Naive thymus-derived CD8-positive, alpha-beta T cell (primary cell): ENCODE results near the gene ZNF804B. TPM values are rescaled to one million over a fixed set of nuclear protein-coding genes. Genes with fewer than 3 reads are reported as not detected.

Source experiments
- ATAC-seq, 2 donors: fragments of 150-1000 bp; cut with Tn5 transposase in 1 of 2; sonication (Bioruptor Pico), chemical (Tn5 transposase) in 1 of 2; 1 replicate in 1 of 2; 2 replicates in 1 of 2; pipeline ENCODE4 v1.10.0; 2021; ENCODE audit warnings: mild to moderate bottlenecking in 2 of 2, moderate library complexity in 2 of 2
- POLR2A ChIA-PET: fragments of 350-600 bp; sonication (Branson Sonifier 250); formaldehyde crosslinking; loops from one replicate; lab custom pipeline; 2021; ENCODE audit warnings: antibody characterized with exemption; lab: Charles Lee
- DNase-seq, 10 donors: peaks; one replicate each; pipeline versions ENCODE4 v3.0.0 to v3.0.0-alpha.2; 2020 to 2022
- H3K27ac Mint-ChIP-seq, 10 donors: one replicate each; pipeline ENCODE4 v1.8.0; 2020 to 2022; ENCODE audit warnings: mild to moderate bottlenecking in 10 of 10, mixed read lengths in 10 of 10, moderate library complexity in 4 of 10, inconsistent platforms in 1 of 10
- H3K27me3 Mint-ChIP-seq, 5 donors: one replicate each; pipeline ENCODE4 v1.8.0; 2021 to 2022; ENCODE audit warnings: mixed read lengths in 5 of 5
- H3K36me3 Mint-ChIP-seq, 3 donors: one replicate each; pipeline ENCODE4 v1.8.0; 2020 to 2022; ENCODE audit warnings: mixed read lengths in 3 of 3, mild to moderate bottlenecking in 2 of 3, inconsistent platforms in 1 of 3
- H3K4me1 Mint-ChIP-seq, 4 donors: one replicate each; pipeline ENCODE4 v1.8.0; 2021 to 2022; ENCODE audit warnings: mixed read lengths in 4 of 4
- H3K4me3 Mint-ChIP-seq, 10 donors: one replicate each; pipeline ENCODE4 v1.8.0; 2020 to 2022; ENCODE audit warnings: mild to moderate bottlenecking in 10 of 10, mixed read lengths in 10 of 10, moderate library complexity in 6 of 10, inconsistent platforms in 1 of 10
- H3K9me3 Mint-ChIP-seq, 9 donors: one replicate each; pipeline ENCODE4 v1.8.0; 2020 to 2022; ENCODE audit warnings: mixed read lengths in 9 of 9, mild to moderate bottlenecking in 3 of 9, inconsistent platforms in 1 of 9, moderate library complexity in 1 of 9
- polyA plus RNA-seq, 3 donors: library from polyadenylated mRNA; unstranded; fragments of 300-500 nt; fragmentation: Illumina TruSeq; gene quantifications; one replicate each; pipeline ENCODE4 v1.2.3, GENCODE V29; 2021
- total RNA-seq, 8 experiments: library from RNA in 2 of 8; stranded (reverse) in 2 of 8; gene quantifications; one replicate each; pipeline ENCODE4 v1.2.3 and lab custom pipeline; 2021 to 2026

The ZNF804B gene
- total RNA-seq = not detected
- polyA plus RNA-seq = not detected
- 0 reads per million in 6 experiments for total RNA-seq (lab: John Stamatoyannopoulos, UW)

- Mint-ChIP-seq H3K36me3 (no peaks in the 10 kb centered on the region), H3K4me3 (peak within 1 kb of the TSS in 8 of 10 donors; percentile 1 to 64 (median 34)), H3K27ac (peak within 1 kb of the TSS in 1 of 10 donors; percentile 0), H3K27me3 (peaks cover 18 to 76% (median 30%) of the 10 kb centered on the region in 5 donors), H3K9me3 (peaks cover 0 to 3% (median 0%) of the 10 kb centered on the region in 9 donors), H3K4me1 (peaks cover 2 to 7% (median 4%) of the 10 kb centered on the region in 4 donors)
- peak in 1 of 2 donors; percentile 51 for ATAC-seq
- peak in 1 of 10 donors; percentile 16 for DNase-seq
- POLR2A ChIA-PET = no interaction called here
These were observed at the start of gene ZNF804B for GRCh38 chr7:88759230-88760135. Gene ZNF804B (plus strand): TSS chr7:88759700. CDS start chr7:88759977, 277 bp downstream.

- H3K27ac Mint-ChIP-seq = no peak overlapping the region
These were observed 23.6 kb upstream of the ZNF804B start for GRCh38 chr7:88735920-88736319.

GRCh38 chr7:88737632-88738031 is 21.9 kb upstream of the ZNF804B start:
- POLR2A ChIA-PET = no interaction called here
- ATAC-seq = no peak
- Mint-ChIP-seq H3K27ac (no peak overlapping the region), H3K36me3 (no peaks in the 10 kb centered on the region), H3K4me1 (no peaks in the 10 kb centered on the region), H3K27me3 (peaks cover 0 to 12% (median 4%) of the 10 kb centered on the region in 5 donors), H3K4me3 (no peak overlapping the region), H3K9me3 (peaks cover 0 to 4% (median 0%) of the 10 kb centered on the region in 9 donors)
- no peak for DNase-seq

More at GRCh38 chr7:88735920-88736319, 23.6 kb upstream of the ZNF804B start:
- ATAC-seq (no peak), DNase-seq (no peak)
- H3K36me3 Mint-ChIP-seq = peaks cover 0 to 2% (median 0%) of the 10 kb centered on the region in 3 donors
- POLR2A ChIA-PET = no interaction called here
- peaks cover 0 to 12% (median 4%) of the 10 kb centered on the region in 5 donors for H3K27me3 Mint-ChIP-seq
- no peaks in the 10 kb centered on the region for H3K4me1 Mint-ChIP-seq
- peaks cover 0 to 10% (median 0%) of the 10 kb centered on the region in 9 donors for H3K9me3 Mint-ChIP-seq
- H3K4me3 Mint-ChIP-seq = no peak overlapping the region

GRCh38 chr7:88746126-88746525 is 13.4 kb upstream of the ZNF804B start:
- Mint-ChIP-seq H3K4me1 (no peaks in the 10 kb centered on the region), H3K36me3 (no peaks in the 10 kb centered on the region), H3K27ac (no peak overlapping the region), H3K27me3 (peaks cover 0 to 4% (median 0%) of the 10 kb centered on the region in 5 donors), H3K9me3 (peaks cover 0 to 4% (median 0%) of the 10 kb centered on the region in 9 donors), H3K4me3 (no peak overlapping the region)
- DNase-seq (no peak), ATAC-seq (no peak)
- POLR2A ChIA-PET = no interaction called here

- no peaks in the 10 kb centered on the region for H3K36me3 Mint-ChIP-seq
- H3K9me3 Mint-ChIP-seq = peaks cover 0 to 2% (median 0%) of the 10 kb centered on the region in 9 donors
- POLR2A ChIA-PET = no interaction called here
- H3K27ac Mint-ChIP-seq = no peak overlapping the region
- no peak overlapping the region for H3K4me3 Mint-ChIP-seq
- no peak for ATAC-seq
- DNase-seq = no peak
- peaks cover 2 to 7% (median 4%) of the 10 kb centered on the region in 4 donors for H3K4me1 Mint-ChIP-seq
- peaks cover 27 to 89% (median 34%) of the 10 kb centered on the region in 5 donors for H3K27me3 Mint-ChIP-seq
These were observed 2.7 kb upstream of the ZNF804B start for GRCh38 chr7:88756802-88757201.

GRCh38 chr7:88757371-88757770 is 2.1 kb upstream of the ZNF804B start:
- POLR2A ChIA-PET = no interaction called here
- H3K27ac Mint-ChIP-seq = no peak overlapping the region
- peaks cover 0 to 5% (median 0%) of the 10 kb centered on the region in 9 donors for H3K9me3 Mint-ChIP-seq
- DNase-seq (no peak), ATAC-seq (no peak)
- peaks cover 2 to 7% (median 4%) of the 10 kb centered on the region in 4 donors for H3K4me1 Mint-ChIP-seq
- no peaks in the 10 kb centered on the region for H3K36me3 Mint-ChIP-seq
- no peak overlapping the region for H3K4me3 Mint-ChIP-seq
- H3K27me3 Mint-ChIP-seq = peaks cover 25 to 89% (median 36%) of the 10 kb centered on the region in 5 donors

GRCh38 chr7:88758381-88759229 is 895 bp upstream of the ZNF804B start:
- H3K27ac Mint-ChIP-seq = peak overlapping the region in 1 of 10 donors; percentile 13
- H3K27me3 Mint-ChIP-seq = peaks cover 22 to 85% (median 34%) of the 10 kb centered on the region in 5 donors
- ATAC-seq = no peak
- peaks cover 2 to 7% (median 4%) of the 10 kb centered on the region in 4 donors for H3K4me1 Mint-ChIP-seq
- H3K36me3 Mint-ChIP-seq = no peaks in the 10 kb centered on the region
- H3K4me3 Mint-ChIP-seq = peak overlapping the region in 6 of 10 donors; percentile 17 to 64 (median 36)
- peaks cover 0 to 5% (median 0%) of the 10 kb centered on the region in 9 donors for H3K9me3 Mint-ChIP-seq
- POLR2A ChIA-PET = no interaction called here
- DNase-seq = no peak

GRCh38 chr7:88760136-88760515 is 626 bp downstream of the ZNF804B start:
- H3K4me1 Mint-ChIP-seq = peaks cover 2 to 7% (median 4%) of the 10 kb centered on the region in 4 donors
- H3K27ac Mint-ChIP-seq = peak overlapping the region in 1 of 10 donors; percentile 0
- POLR2A ChIA-PET = no interaction called here
- peaks cover 0 to 3% (median 0%) of the 10 kb centered on the region in 9 donors for H3K9me3 Mint-ChIP-seq
- no peak for DNase-seq
- H3K36me3 Mint-ChIP-seq = no peaks in the 10 kb centered on the region
- peaks cover 22 to 70% (median 30%) of the 10 kb centered on the region in 5 donors for H3K27me3 Mint-ChIP-seq
- ATAC-seq = peak in 1 of 2 donors; percentile 32
- peak overlapping the region in 6 of 10 donors; percentile 1 to 55 (median 14) for H3K4me3 Mint-ChIP-seq

GRCh38 chr7:88761779-88762178 is 2.3 kb downstream of the ZNF804B start:
- no peak overlapping the region for H3K4me3 Mint-ChIP-seq
- POLR2A ChIA-PET = no interaction called here

GRCh38 chr7:88771417-88771816 is 11.9 kb downstream of the ZNF804B start:
- Mint-ChIP-seq H3K27ac (no peak overlapping the region), H3K4me1 (no peaks in the 10 kb centered on the region)
- ATAC-seq = no peak

More at GRCh38 chr7:88761779-88762178, 2.3 kb downstream of the ZNF804B start:
- no peak for DNase-seq
- H3K4me1 Mint-ChIP-seq = peaks cover 2 to 7% (median 4%) of the 10 kb centered on the region in 4 donors
- H3K27me3 Mint-ChIP-seq = peaks cover 18 to 55% (median 25%) of the 10 kb centered on the region in 5 donors
- H3K9me3 Mint-ChIP-seq = peaks cover 0 to 3% (median 0%) of the 10 kb centered on the region in 9 donors
- no peaks in the 10 kb centered on the region for H3K36me3 Mint-ChIP-seq
- no peak overlapping the region for H3K27ac Mint-ChIP-seq
- ATAC-seq = no peak

GRCh38 chr7:88772776-88773175 is 13.3 kb downstream of the ZNF804B start:
- no peak overlapping the region for H3K27ac Mint-ChIP-seq
- H3K36me3 Mint-ChIP-seq = no peaks in the 10 kb centered on the region
- POLR2A ChIA-PET = no interaction called here
- ATAC-seq (no peak), DNase-seq (no peak)
- no peaks in the 10 kb centered on the region for H3K9me3 Mint-ChIP-seq
- H3K27me3 Mint-ChIP-seq = peaks cover 0 to 10% (median 2%) of the 10 kb centered on the region in 5 donors
- H3K4me3 Mint-ChIP-seq = no peak overlapping the region
- H3K4me1 Mint-ChIP-seq = no peaks in the 10 kb centered on the region

More at GRCh38 chr7:88771417-88771816, 11.9 kb downstream of the ZNF804B start:
- H3K36me3 Mint-ChIP-seq = no peaks in the 10 kb centered on the region
- peaks cover 1 to 19% (median 5%) of the 10 kb centered on the region in 5 donors for H3K27me3 Mint-ChIP-seq
- no peak overlapping the region for H3K4me3 Mint-ChIP-seq
- H3K9me3 Mint-ChIP-seq = no peaks in the 10 kb centered on the region
- POLR2A ChIA-PET = no interaction called here
- DNase-seq = no peak

- no peak overlapping the region for H3K4me3 Mint-ChIP-seq
- H3K36me3 Mint-ChIP-seq = no peaks in the 10 kb centered on the region
These were observed 16.3 kb downstream of the ZNF804B start for GRCh38 chr7:88775838-88776237.

More at GRCh38 chr7:88775838-88776237, 16.3 kb downstream of the ZNF804B start:
- H3K4me1 Mint-ChIP-seq = no peaks in the 10 kb centered on the region
- ATAC-seq = no peak
- POLR2A ChIA-PET = no interaction called here
- H3K27me3 Mint-ChIP-seq = peaks cover 2 to 20% (median 7%) of the 10 kb centered on the region in 5 donors
- no peak for DNase-seq
- H3K9me3 Mint-ChIP-seq = no peaks in the 10 kb centered on the region
- no peak overlapping the region for H3K27ac Mint-ChIP-seq
